Neuronal stem cell (in vitro differentiated cells): ENCODE results near the gene FAM171A2.

Experiments
- DNase-seq: peaks from one replicate; pipeline ENCODE4 v3.0.0-alpha.2; 2013; ENCODE audit warnings: low spot score
- H2AFZ ChIP-seq: one replicate; pipeline ENCODE4 v1.6.1; 2013; ENCODE audit warnings: mild to moderate bottlenecking, low read length, inconsistent platforms
- H2AK5ac ChIP-seq: 2 replicates; pipeline ENCODE4 v1.6.1; 2013; ENCODE audit warnings: low read depth, mild to moderate bottlenecking, inconsistent platforms, low read length, moderate library complexity, mixed read lengths
- H2BK120ac ChIP-seq: 2 replicates; pipeline ENCODE4 v1.6.1; 2013; ENCODE audit warnings: low read depth, mild to moderate bottlenecking, inconsistent platforms, low read length, moderate library complexity, mixed read lengths
- H2BK12ac ChIP-seq: one replicate; pipeline ENCODE4 v1.6.1; 2013; ENCODE audit warnings: low read length, inconsistent platforms
- H2BK15ac ChIP-seq: 2 replicates; pipeline ENCODE4 v1.6.1; 2013; ENCODE audit warnings: mild to moderate bottlenecking, low read length, inconsistent platforms, mixed read lengths
- H2BK5ac ChIP-seq: one replicate; pipeline ENCODE4 v1.6.1; 2013; ENCODE audit warnings: inconsistent platforms, mild to moderate bottlenecking, low read length, moderate library complexity
- H3K14ac ChIP-seq: one replicate; pipeline ENCODE4 v1.6.1; 2013; ENCODE audit warnings: low read length, inconsistent platforms
- H3K18ac ChIP-seq: 2 replicates; pipeline ENCODE4 v1.6.1; 2013; ENCODE audit warnings: low read length, inconsistent platforms
- H3K23ac ChIP-seq: 2 replicates; pipeline ENCODE4 v1.6.1; 2013; ENCODE audit warnings: low read depth, mild to moderate bottlenecking, mixed read lengths, low read length, inconsistent platforms; ENCODE audit not compliant: poor library complexity
- H3K27ac ChIP-seq: replicated peaks from 3 replicates; pipeline ENCODE4 v1.5.1; 2013; ENCODE audit warnings: low read length, inconsistent platforms
- H3K27me3 ChIP-seq, 3 experiments: 2 replicates each; pipeline ENCODE4 v1.6.1; 2013; ENCODE audit warnings: low read length in 3 of 3, mild to moderate bottlenecking in 2 of 3, inconsistent platforms in 1 of 3, low read depth in 1 of 3, mixed read lengths in 1 of 3, moderate library complexity in 1 of 3; ENCODE audit not compliant: control insufficient read depth in 3 of 3, insufficient read depth in 3 of 3
- H3K36me3 ChIP-seq, 2 donors: replicated peaks in 1 of 2; 2 replicates each; pipeline ENCODE4 v1.6.1; 2013; ENCODE audit warnings: low read length in 2 of 2; ENCODE audit not compliant: control insufficient read depth in 2 of 2, insufficient read depth in 2 of 2
- H3K4ac ChIP-seq: 2 replicates; pipeline ENCODE4 v1.6.1; 2013; ENCODE audit warnings: inconsistent platforms, mild to moderate bottlenecking, low read length, moderate library complexity
- H3K4me1 ChIP-seq, 2 donors: 1 replicate in 1 of 2; 2 replicates in 1 of 2; pipeline ENCODE4 v1.6.1; 2013; ENCODE audit warnings: low read length in 2 of 2, low read depth in 1 of 2; ENCODE audit not compliant: control insufficient read depth in 2 of 2, insufficient read depth in 1 of 2
- H3K4me2 ChIP-seq: one replicate; pipeline ENCODE4 v1.6.1; 2013; ENCODE audit warnings: mild to moderate bottlenecking, low read length, inconsistent platforms; ENCODE audit not compliant: insufficient read depth, poor library complexity, severe bottlenecking
- H3K4me3 ChIP-seq, 2 donors: 2 replicates each; pipeline ENCODE4 v1.5.1; 2013; ENCODE audit warnings: low read length in 2 of 2, mild to moderate bottlenecking in 2 of 2, inconsistent platforms in 1 of 2, moderate library complexity in 1 of 2
- H3K79me1 ChIP-seq: one replicate; pipeline ENCODE4 v1.6.1; 2013; ENCODE audit warnings: low read depth, mild to moderate bottlenecking, inconsistent platforms, low read length, moderate library complexity
- H3K9ac ChIP-seq: one replicate; pipeline ENCODE4 v1.6.1; 2013; ENCODE audit warnings: mild to moderate bottlenecking, low read depth, low read length, inconsistent platforms; ENCODE audit not compliant: poor library complexity
- H3K9me3 ChIP-seq, 2 donors: replicated peaks in 1 of 2; 2 replicates each; pipeline versions ENCODE3 to v1.6.1; 2013; ENCODE audit warnings: low read length in 2 of 2, mild to moderate bottlenecking in 2 of 2, inconsistent platforms in 1 of 2, low read depth in 1 of 2, mixed read lengths in 1 of 2, moderate library complexity in 1 of 2; ENCODE audit not compliant: control insufficient read depth in 2 of 2, insufficient read depth in 1 of 2
- H4K8ac ChIP-seq: one replicate; pipeline ENCODE4 v1.6.1; 2013; ENCODE audit warnings: low read depth, mild to moderate bottlenecking, inconsistent platforms, low read length, moderate library complexity
- H4K91ac ChIP-seq: one replicate; pipeline ENCODE4 v1.6.1; 2013; ENCODE audit warnings: low read length, low read depth, mild to moderate bottlenecking, inconsistent platforms; ENCODE audit not compliant: poor library complexity
- WGBS, 2 donors: extraction: QIAGEN DNeasy Blood & Tissue Kit; methylation state at CpG; one replicate each; pipeline ENCODE4 v1.1.7; 2013; ENCODE audit warnings: missing lambda C conversion rate in 2 of 2, mixed read lengths in 1 of 2; ENCODE audit not compliant: insufficient read length in 2 of 2, insufficient replicate concordance in 1 of 2; ENCODE audit errors: extremely low coverage in 2 of 2; 5-methylcytosine and 5-hydroxymethylcytosine counted together

Gene FAM171A2

DNA sequence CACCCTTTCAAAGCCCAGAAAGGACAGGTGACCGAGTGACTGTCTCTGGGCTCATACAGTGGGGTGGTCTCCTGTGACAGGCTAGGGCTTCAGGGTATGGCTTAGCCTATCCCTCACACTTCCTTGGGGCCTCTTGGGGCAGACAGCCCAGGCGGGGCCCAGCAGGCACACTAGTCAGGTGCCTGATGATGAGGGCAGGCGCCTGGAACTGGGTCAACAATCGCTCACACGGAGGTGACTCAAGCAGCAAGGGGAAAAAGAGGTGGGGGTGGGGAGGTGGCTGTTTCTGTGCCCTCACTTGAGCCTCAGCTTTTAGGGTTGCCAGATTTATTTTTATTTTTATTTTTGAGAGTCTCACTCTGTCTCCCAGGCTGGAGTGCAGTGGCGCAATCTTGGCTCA is 25.0 kb downstream of the FAM171A2 start:
- Histone ChIP-seq H3K27me3 (peaks cover 0 to 32% (median 0%) of the 10 kb centered on the region in 3 experiments), H2BK120ac (no peak overlapping the region), H3K14ac (no peak overlapping the region), H2BK5ac (no peak overlapping the region), H2AFZ (no peak overlapping the region), H3K9ac (no peak overlapping the region), H2AK5ac (no peak overlapping the region), H3K27ac (no peak overlapping the region), H3K79me1 (no peaks in the 10 kb centered on the region), H4K8ac (no peak overlapping the region), H3K4ac (no peak overlapping the region), H3K36me3 (no peaks in the 10 kb centered on the region), H3K4me2 (no peak overlapping the region), H3K9me3 (no peaks in the 10 kb centered on the region), H4K91ac (no peak overlapping the region), H3K4me1 (no peaks in the 10 kb centered on the region), H2BK12ac (no peak overlapping the region), H3K23ac (no peak overlapping the region), H3K4me3 (no peak overlapping the region), H2BK15ac (no peak overlapping the region), H3K18ac (no peak overlapping the region)
- WGBS, 2 donors = no CpG with 5 or more reads among the region's 6 CpGs
- DNase-seq = no peak

DNA sequence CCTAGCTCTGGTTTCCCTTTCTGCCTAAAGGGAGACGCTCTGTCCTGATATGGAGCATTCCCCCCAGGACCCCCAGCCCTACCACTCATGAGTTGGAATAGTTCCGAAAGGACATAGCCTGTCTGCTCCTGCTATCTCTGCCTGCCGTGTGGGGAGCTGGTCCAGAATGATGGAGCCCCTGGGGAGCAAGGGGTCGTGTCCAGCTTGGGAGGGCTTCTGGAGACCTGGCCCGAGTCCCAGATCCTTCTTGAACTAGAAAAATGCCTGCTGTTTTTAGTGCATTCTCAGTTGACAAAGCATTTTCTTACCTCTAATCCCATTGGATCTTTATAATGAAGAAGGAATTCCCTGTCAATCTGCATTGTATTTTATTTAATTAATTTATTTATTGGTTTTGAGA is 27.7 kb downstream of the FAM171A2 start:
- Histone ChIP-seq H3K23ac (no peak overlapping the region), H3K4me1 (no peaks in the 10 kb centered on the region), H2BK12ac (no peak overlapping the region), H2BK5ac (no peak overlapping the region), H3K4me3 (no peak overlapping the region), H3K9me3 (no peaks in the 10 kb centered on the region), H3K4me2 (no peak overlapping the region), H2AFZ (no peak overlapping the region), H4K91ac (no peak overlapping the region), H3K4ac (no peak overlapping the region), H3K18ac (no peak overlapping the region), H4K8ac (no peak overlapping the region), H2AK5ac (no peak overlapping the region), H3K27ac (no peak overlapping the region), H2BK120ac (no peak overlapping the region), H3K36me3 (no peaks in the 10 kb centered on the region), H3K27me3 (peaks cover 0 to 34% (median 0%) of the 10 kb centered on the region in 3 experiments), H3K14ac (no peak overlapping the region), H3K9ac (no peak overlapping the region), H3K79me1 (no peaks in the 10 kb centered on the region), H2BK15ac (no peak overlapping the region)
- DNase-seq = no peak
- WGBS, 2 donors = no CpG with 5 or more reads among the region's 5 CpGs

GRCh38 chr17:44335564-44335963 is 28.1 kb downstream of the FAM171A2 start:
- H3K4me3 ChIP-seq = no peak overlapping the region
- H3K36me3 ChIP-seq = no peaks in the 10 kb centered on the region
- no peak overlapping the region for H2BK15ac ChIP-seq
- H3K18ac ChIP-seq = no peak overlapping the region
- H3K14ac ChIP-seq = no peak overlapping the region
- no peak overlapping the region for H4K8ac ChIP-seq
- no peak overlapping the region for H2BK120ac ChIP-seq
- no peak for DNase-seq
- peaks cover 0 to 34% (median 0%) of the 10 kb centered on the region in 3 experiments for H3K27me3 ChIP-seq
- H2BK12ac ChIP-seq = no peak overlapping the region
- H4K91ac ChIP-seq = no peak overlapping the region
- H3K4me2 ChIP-seq = no peak overlapping the region
- no peaks in the 10 kb centered on the region for H3K4me1 ChIP-seq
- H2AK5ac ChIP-seq = no peak overlapping the region
- no peak overlapping the region for H3K9ac ChIP-seq
- WGBS, 2 donors = no CpG with 5 or more reads among the region's 3 CpGs
- no peak overlapping the region for H3K27ac ChIP-seq
- no peak overlapping the region for H2AFZ ChIP-seq
- no peak overlapping the region for H3K4ac ChIP-seq
- no peak overlapping the region for H2BK5ac ChIP-seq
- H3K79me1 ChIP-seq = no peaks in the 10 kb centered on the region
- H3K9me3 ChIP-seq = no peaks in the 10 kb centered on the region
- H3K23ac ChIP-seq = no peak overlapping the region

DNA sequence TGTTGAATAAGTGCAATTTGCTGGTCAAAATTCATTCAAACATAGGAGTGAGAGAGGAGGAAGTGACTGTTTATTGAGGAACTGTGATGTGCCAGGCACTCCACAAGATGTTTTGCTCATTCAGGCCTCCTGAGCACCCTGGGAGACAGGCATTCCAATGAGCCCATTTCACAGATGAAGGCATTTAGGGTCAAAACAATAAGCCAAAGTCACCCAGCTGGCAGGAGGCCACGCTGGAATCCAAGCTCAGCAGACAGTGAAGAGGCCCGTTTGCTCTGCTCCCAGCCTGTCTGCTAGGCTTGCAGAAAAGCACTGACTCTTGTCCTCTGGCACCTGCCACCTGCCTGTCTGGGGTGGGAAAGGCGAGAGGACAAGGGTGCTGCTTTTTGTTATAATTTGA is 28.9 kb downstream of the FAM171A2 start:
- no peak overlapping the region for H2BK5ac ChIP-seq

More for the DNA sequence above, 28.9 kb downstream of the FAM171A2 start:
- H3K4me1 ChIP-seq = no peaks in the 10 kb centered on the region
- no peak overlapping the region for H3K4me2 ChIP-seq
- H4K91ac ChIP-seq = no peak overlapping the region
- H3K23ac ChIP-seq = no peak overlapping the region
- no peaks in the 10 kb centered on the region for H3K79me1 ChIP-seq
- H3K36me3 ChIP-seq = no peaks in the 10 kb centered on the region
- no peak overlapping the region for H2BK15ac ChIP-seq
- no peak overlapping the region for H3K27ac ChIP-seq
- H2AK5ac ChIP-seq = peak overlapping the region; percentile 61
- H3K9ac ChIP-seq = peak overlapping the region; percentile 30
- no peak overlapping the region for H2AFZ ChIP-seq
- no peak overlapping the region for H2BK120ac ChIP-seq
- peaks cover 0 to 34% (median 0%) of the 10 kb centered on the region in 3 experiments for H3K27me3 ChIP-seq
- H3K14ac ChIP-seq = no peak overlapping the region
- H3K4me3 ChIP-seq = no peak overlapping the region
- H3K4ac ChIP-seq = no peak overlapping the region
- H3K18ac ChIP-seq = no peak overlapping the region
- no peak overlapping the region for H2BK12ac ChIP-seq
- no peak overlapping the region for H4K8ac ChIP-seq
- DNase-seq = no peak
- H3K9me3 ChIP-seq = no peaks in the 10 kb centered on the region
- WGBS, 2 donors = no CpG with 5 or more reads among the region's 3 CpGs
